Astrocyte (in vitro differentiated cells and primary cell): ENCODE data around the gene NDUFS2.

ENCODE experiments used
- CTCF ChIP-seq: IDR thresholded peaks from 2 replicates; pipeline ENCODE4 v1.5.1; 2011; ENCODE audit warnings: low read depth, mild to moderate bottlenecking, inconsistent platforms, low read length, moderate library complexity; ENCODE audit not compliant: insufficient read depth
- EZH2 ChIP-seq: IDR thresholded peaks from 2 replicates; pipeline ENCODE4 v1.6.1; 2012; ENCODE audit warnings: mild to moderate bottlenecking, low read length, inconsistent platforms; ENCODE audit not compliant: insufficient read depth

- TF ChIP-seq CTCF: no peak
- no peak for TF ChIP-seq EZH2
These were observed 2.5 kb upstream of the NDUFS2 start for GRCh38 chr1:161199506-161200139.
